HEK293 (cell line): ENCODE data around the gene PTPRF.

Experiments used
- CTCF ChIA-PET: fragments of 350-600 bp; formaldehyde crosslinking; extraction: SDS; loops from one replicate; lab custom pipeline; 2021; ENCODE audit warnings: antibody characterized with exemption; lab: Yijun Ruan, JAX
- POLR2A ChIA-PET: fragments of 300-600 bp; formaldehyde crosslinking; extraction: SDS; loops from one replicate; lab custom pipeline; 2020; ENCODE audit warnings: antibody characterized with exemption, inconsistent platforms; lab: Yijun Ruan, JAX
- H3K27ac ChIP-seq: fragments of 200-500 bp; sonication (Bioruptor generic); 2 replicates; pipeline ENCODE4 v1.5.1; 2014; ENCODE audit warnings: low read depth, low read length, control low read depth, inconsistent platforms; ENCODE audit errors: extremely low read depth
- H3K36me3 ChIP-seq, 2 experiments: fragments of 200-500 bp in 1 of 2; sonication (Bioruptor generic) in 1 of 2; 1 replicate in 1 of 2; 2 replicates in 1 of 2; pipeline ENCODE4 v1.5.1; 2014 to 2017; ENCODE audit warnings: inconsistent platforms in 2 of 2, low read length in 2 of 2; ENCODE audit not compliant: control insufficient read depth in 2 of 2, insufficient read depth in 1 of 2
- H3K4me1 ChIP-seq: fragments of 200-500 bp; sonication (Bioruptor generic); 2 replicates; pipeline ENCODE4 v1.5.1; 2014; ENCODE audit warnings: mild to moderate bottlenecking, low read length, inconsistent platforms; ENCODE audit not compliant: control insufficient read depth, insufficient read depth
- H3K4me3 ChIP-seq: 2 replicates; pipeline ENCODE4 v1.5.1; 2011; ENCODE audit warnings: low read depth, mild to moderate bottlenecking, control low read depth, low read length, moderate library complexity
- H3K9me3 ChIP-seq: fragments of 200-500 bp; sonication (Bioruptor generic); 2 replicates; pipeline ENCODE4 v1.5.1; 2014; ENCODE audit warnings: low read depth, low read length, inconsistent platforms; ENCODE audit not compliant: control insufficient read depth, insufficient read depth
- BCL11A ChIP-seq: fragments of 450-650 bp; formaldehyde crosslinking; IDR thresholded peaks from 2 replicates; pipeline ENCODE4 v1.5.1; 2016; ENCODE audit warnings: low read depth, missing biosample characterization, missing genetic modification characterization
- KLF16 ChIP-seq: fragments of 450-650 bp; formaldehyde crosslinking; IDR thresholded peaks from 2 replicates; pipeline ENCODE4 v1.5.1; 2017; ENCODE audit warnings: missing biosample characterization, missing genetic modification characterization
- KLF9 ChIP-seq: fragments of 450-650 bp; formaldehyde crosslinking; IDR thresholded peaks from 2 replicates; pipeline ENCODE4 v1.5.1; 2016; ENCODE audit warnings: missing biosample characterization, missing genetic modification characterization, low read depth
- PATZ1 ChIP-seq: fragments of 450-650 bp; formaldehyde crosslinking; IDR thresholded peaks from 2 replicates; pipeline ENCODE4 v1.5.1; 2016; ENCODE audit warnings: missing biosample characterization, missing genetic modification characterization
- SP2 ChIP-seq: fragments of 450-650 bp; formaldehyde crosslinking; IDR thresholded peaks from 2 replicates; pipeline ENCODE4 v1.5.1; 2016; ENCODE audit warnings: missing biosample characterization, missing genetic modification characterization
- SP3 ChIP-seq: fragments of 450-650 bp; formaldehyde crosslinking; IDR thresholded peaks from 2 replicates; pipeline ENCODE4 v1.5.1; 2016; ENCODE audit warnings: missing biosample characterization, missing genetic modification characterization
- SP7 ChIP-seq: fragments of 450-650 bp; formaldehyde crosslinking; IDR thresholded peaks from 2 replicates; pipeline ENCODE4 v1.5.1; 2016; ENCODE audit warnings: missing biosample characterization, missing genetic modification characterization
- ZBTB20 ChIP-seq: fragments of 450-650 bp; formaldehyde crosslinking; IDR thresholded peaks from 2 replicates; pipeline ENCODE4 v1.5.1; 2016; ENCODE audit warnings: missing biosample characterization, missing genetic modification characterization
- ZBTB48 ChIP-seq: fragments of 450-650 bp; formaldehyde crosslinking; IDR thresholded peaks from 2 replicates; pipeline ENCODE4 v1.5.1; 2016; ENCODE audit warnings: missing biosample characterization, missing genetic modification characterization
- ZEB2 ChIP-seq: fragments of 450-650 bp; formaldehyde crosslinking; IDR thresholded peaks from 2 replicates; pipeline ENCODE4 v1.5.1; 2016; ENCODE audit warnings: missing biosample characterization, missing genetic modification characterization
- ZNF214 ChIP-seq: fragments of 450-650 bp; formaldehyde crosslinking; IDR thresholded peaks from 2 replicates; pipeline ENCODE4 v1.5.1; 2017; ENCODE audit warnings: missing biosample characterization, mild to moderate bottlenecking, missing genetic modification characterization, borderline replicate concordance
- ZNF280C ChIP-seq: fragments of 450-650 bp; formaldehyde crosslinking; IDR thresholded peaks from 2 replicates; pipeline ENCODE4 v1.5.1; 2016; ENCODE audit warnings: missing biosample characterization, missing genetic modification characterization
- ZNF629 ChIP-seq: fragments of 450-650 bp; formaldehyde crosslinking; IDR thresholded peaks from 2 replicates; pipeline ENCODE4 v1.5.1; 2017; ENCODE audit warnings: missing biosample characterization, missing genetic modification characterization
- ZNF692 ChIP-seq: fragments of 450-650 bp; formaldehyde crosslinking; IDR thresholded peaks from 2 replicates; pipeline ENCODE4 v1.5.1; 2016; ENCODE audit warnings: missing biosample characterization, missing genetic modification characterization
- ZNF76 ChIP-seq: fragments of 450-650 bp; formaldehyde crosslinking; IDR thresholded peaks from 2 replicates; pipeline ENCODE4; 2016; ENCODE audit warnings: low read depth, missing biosample characterization, missing genetic modification characterization, borderline replicate concordance
- ZNF776 ChIP-seq: fragments of 450-650 bp; formaldehyde crosslinking; IDR thresholded peaks from 2 replicates; pipeline ENCODE4 v1.5.0; 2017; ENCODE audit warnings: missing biosample characterization, missing genetic modification characterization, borderline replicate concordance
- ZSCAN30 ChIP-seq: fragments of 450-650 bp; IDR thresholded peaks from 2 replicates; pipeline ENCODE4 v1.5.1; 2018; ENCODE audit warnings: missing biosample characterization, mild to moderate bottlenecking, missing genetic modification characterization, moderate library complexity
- TF ChIP-seq, protein P1 (sequence below): fragments of 450-650 bp; formaldehyde crosslinking; IDR thresholded peaks from 2 replicates; pipeline ENCODE4 v1.5.1; 2017; ENCODE audit warnings: missing biosample characterization, missing genetic modification characterization
- TF ChIP-seq, protein P2 (sequence below): fragments of 450-650 bp; formaldehyde crosslinking; IDR thresholded peaks from 2 replicates; pipeline ENCODE4 v1.5.1; 2017; ENCODE audit warnings: missing biosample characterization, missing genetic modification characterization
- TF ChIP-seq, protein P3 (sequence below): fragments of 450-650 bp; formaldehyde crosslinking; IDR thresholded peaks from 2 replicates; pipeline ENCODE4 v1.5.1; 2016; ENCODE audit warnings: missing biosample characterization, missing genetic modification characterization
- TF ChIP-seq, protein P4 (sequence below): fragments of 450-650 bp; formaldehyde crosslinking; optimal IDR thresholded peaks from 2 replicates; pipeline ENCODE3; 2016; ENCODE audit warnings: missing biosample characterization, mild to moderate bottlenecking, missing genetic modification characterization

PTPRF gene

DNA sequence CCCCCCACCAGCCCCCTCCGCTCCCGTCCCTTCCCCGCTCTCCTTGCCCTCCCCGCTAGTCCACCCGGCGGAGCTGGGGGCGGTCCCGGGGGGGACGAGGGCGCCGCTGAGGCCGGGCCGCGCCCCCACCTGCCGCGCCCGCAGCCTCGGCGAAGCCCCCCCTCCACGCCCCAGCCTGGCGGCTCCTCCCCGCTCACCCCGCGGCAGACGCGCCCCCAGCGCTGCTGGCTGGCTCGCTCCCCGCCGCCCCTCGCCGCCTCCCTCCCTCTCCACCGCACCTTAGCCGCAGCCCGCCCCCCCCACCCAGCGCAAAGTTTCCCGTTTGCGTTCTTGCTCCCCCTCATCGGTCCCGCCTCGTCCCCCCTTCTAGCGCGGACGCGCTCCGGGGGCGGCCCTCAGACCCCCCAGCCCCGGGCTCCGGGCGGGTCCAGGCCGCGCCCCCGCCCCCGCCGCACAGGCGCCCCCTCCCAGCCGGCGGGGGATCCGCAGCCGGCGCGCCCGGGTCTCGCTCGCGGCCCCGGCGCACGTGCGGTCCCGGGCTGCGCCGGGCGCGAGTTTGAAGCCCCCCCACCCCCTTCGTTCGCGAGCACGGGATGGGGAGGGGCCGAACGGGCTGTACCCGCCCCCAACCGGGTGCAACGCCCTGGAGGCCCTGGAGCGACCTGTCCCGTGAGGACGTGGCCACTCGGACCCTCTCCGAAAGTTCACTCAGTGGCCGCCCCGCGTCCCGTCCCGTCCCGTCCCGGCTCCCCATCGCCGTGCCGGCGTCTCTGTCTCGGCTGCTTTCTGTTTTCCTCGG is 623 bp downstream of the PTPRF start:
- Histone ChIP-seq H3K4me3 (peak overlapping the region; percentile 60), H3K4me1 (peaks cover 2% of the 10 kb centered on the region; the same call in 1 of the 2 replicates), H3K9me3 (no peaks in the 10 kb centered on the region), H3K27ac (peak overlapping the region; percentile 21; the same call in 1 of the 2 replicates), H3K36me3 (peaks cover 0 to 9% of the 10 kb centered on the region in 2 experiments; a peak in 1 of 3 replicates)
- ChIA-PET POLR2A (interaction anchor here (1.0 to 2.4 kb wide), 2 partner anchors 19 to 119 kb away, joined by 3 to 24 read pairs; partner anchors contain the start of gene KDM4A), CTCF (interaction anchor here (0.5 to 2.0 kb wide), 5 partner anchors 9 to 558 kb away, joined by 3 to 7 read pairs (median 4); no protein-coding TSS in a partner anchor)
- TF ChIP-seq ZEB2 (0 out of 2 replicates have a peak, but pooled peaks have one; percentile 43), KLF16 (tag by site-specific recombination) (no peak), SP2 (peak; percentile 47; the same call in 1 of the 2 replicates), ZSCAN30 (tag by site-specific recombination) (peak; percentile 17; the same call in 1 of the 2 replicates), KLF9 (tag by site-specific recombination) (peak; percentile 57; the same call in 1 of the 2 replicates), ZBTB20 (tag by site-specific recombination) (peak; percentile 41; the same call in 1 of the 2 replicates), SP3 (peak; percentile 57; the same call in 1 of the 2 replicates), ZNF776 (no peak), ZNF76 (peak; percentile 41; the same call in 1 of the 2 replicates), BCL11A (no peak), ZNF214 (tag by site-specific recombination) (no peak), ZNF280C (no peak), ZNF692 (peak; percentile 27; the same call in 1 of the 2 replicates), ZBTB48 (0 out of 2 replicates have a peak, but pooled peaks have one; percentile 17), ZNF629 (no peak), SP7 (peak; percentile 59), PATZ1 (tag by site-specific recombination) (peak; percentile 75; the same call in 1 of the 2 replicates)
- TF ChIP-seq, protein P1, sequence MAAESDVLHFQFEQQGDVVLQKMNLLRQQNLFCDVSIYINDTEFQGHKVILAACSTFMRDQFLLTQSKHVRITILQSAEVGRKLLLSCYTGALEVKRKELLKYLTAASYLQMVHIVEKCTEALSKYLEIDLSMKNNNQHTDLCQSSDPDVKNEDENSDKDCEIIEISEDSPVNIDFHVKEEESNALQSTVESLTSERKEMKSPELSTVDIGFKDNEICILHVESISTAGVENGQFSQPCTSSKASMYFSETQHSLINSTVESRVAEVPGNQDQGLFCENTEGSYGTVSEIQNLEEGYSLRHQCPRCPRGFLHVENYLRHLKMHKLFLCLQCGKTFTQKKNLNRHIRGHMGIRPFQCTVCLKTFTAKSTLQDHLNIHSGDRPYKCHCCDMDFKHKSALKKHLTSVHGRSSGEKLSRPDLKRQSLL (tag by site-specific recombination), result peak; percentile 16; the same call in 1 of the 2 replicates
- TF ChIP-seq, protein P2, sequence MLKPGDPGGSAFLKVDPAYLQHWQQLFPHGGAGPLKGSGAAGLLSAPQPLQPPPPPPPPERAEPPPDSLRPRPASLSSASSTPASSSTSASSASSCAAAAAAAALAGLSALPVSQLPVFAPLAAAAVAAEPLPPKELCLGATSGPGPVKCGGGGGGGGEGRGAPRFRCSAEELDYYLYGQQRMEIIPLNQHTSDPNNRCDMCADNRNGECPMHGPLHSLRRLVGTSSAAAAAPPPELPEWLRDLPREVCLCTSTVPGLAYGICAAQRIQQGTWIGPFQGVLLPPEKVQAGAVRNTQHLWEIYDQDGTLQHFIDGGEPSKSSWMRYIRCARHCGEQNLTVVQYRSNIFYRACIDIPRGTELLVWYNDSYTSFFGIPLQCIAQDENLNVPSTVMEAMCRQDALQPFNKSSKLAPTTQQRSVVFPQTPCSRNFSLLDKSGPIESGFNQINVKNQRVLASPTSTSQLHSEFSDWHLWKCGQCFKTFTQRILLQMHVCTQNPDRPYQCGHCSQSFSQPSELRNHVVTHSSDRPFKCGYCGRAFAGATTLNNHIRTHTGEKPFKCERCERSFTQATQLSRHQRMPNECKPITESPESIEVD, result no peak
- TF ChIP-seq, protein P3, sequence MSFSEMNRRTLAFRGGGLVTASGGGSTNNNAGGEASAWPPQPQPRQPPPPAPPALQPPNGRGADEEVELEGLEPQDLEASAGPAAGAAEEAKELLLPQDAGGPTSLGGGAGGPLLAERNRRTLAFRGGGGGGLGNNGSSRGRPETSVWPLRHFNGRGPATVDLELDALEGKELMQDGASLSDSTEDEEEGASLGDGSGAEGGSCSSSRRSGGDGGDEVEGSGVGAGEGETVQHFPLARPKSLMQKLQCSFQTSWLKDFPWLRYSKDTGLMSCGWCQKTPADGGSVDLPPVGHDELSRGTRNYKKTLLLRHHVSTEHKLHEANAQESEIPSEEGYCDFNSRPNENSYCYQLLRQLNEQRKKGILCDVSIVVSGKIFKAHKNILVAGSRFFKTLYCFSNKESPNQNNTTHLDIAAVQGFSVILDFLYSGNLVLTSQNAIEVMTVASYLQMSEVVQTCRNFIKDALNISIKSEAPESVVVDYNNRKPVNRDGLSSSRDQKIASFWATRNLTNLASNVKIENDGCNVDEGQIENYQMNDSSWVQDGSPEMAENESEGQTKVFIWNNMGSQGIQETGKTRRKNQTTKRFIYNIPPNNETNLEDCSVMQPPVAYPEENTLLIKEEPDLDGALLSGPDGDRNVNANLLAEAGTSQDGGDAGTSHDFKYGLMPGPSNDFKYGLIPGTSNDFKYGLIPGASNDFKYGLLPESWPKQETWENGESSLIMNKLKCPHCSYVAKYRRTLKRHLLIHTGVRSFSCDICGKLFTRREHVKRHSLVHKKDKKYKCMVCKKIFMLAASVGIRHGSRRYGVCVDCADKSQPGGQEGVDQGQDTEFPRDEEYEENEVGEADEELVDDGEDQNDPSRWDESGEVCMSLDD, result peak; percentile 41; the same call in 1 of the 2 replicates
- TF ChIP-seq, protein P4, sequence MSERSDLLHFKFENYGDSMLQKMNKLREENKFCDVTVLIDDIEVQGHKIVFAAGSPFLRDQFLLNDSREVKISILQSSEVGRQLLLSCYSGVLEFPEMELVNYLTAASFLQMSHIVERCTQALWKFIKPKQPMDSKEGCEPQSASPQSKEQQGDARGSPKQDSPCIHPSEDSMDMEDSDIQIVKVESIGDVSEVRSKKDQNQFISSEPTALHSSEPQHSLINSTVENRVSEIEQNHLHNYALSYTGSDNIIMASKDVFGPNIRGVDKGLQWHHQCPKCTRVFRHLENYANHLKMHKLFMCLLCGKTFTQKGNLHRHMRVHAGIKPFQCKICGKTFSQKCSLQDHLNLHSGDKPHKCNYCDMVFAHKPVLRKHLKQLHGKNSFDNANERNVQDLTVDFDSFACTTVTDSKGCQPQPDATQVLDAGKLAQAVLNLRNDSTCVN, result peak; percentile 74
